Heart left ventricle (tissue), 16 donors: ENCODE measurements around the gene TTC39C. TPM values are rescaled to one million over a fixed set of nuclear protein-coding genes. Genes with fewer than 3 reads are reported as not detected.

Experiments
- ATAC-seq, 4 donors: fragments of 200-7000 bp; cut with Tn5 transposase; one replicate each; pipeline ENCODE4 v1.9.1; 2020 to 2022; ENCODE audit warnings: moderate library complexity in 4 of 4, mild to moderate bottlenecking in 3 of 4, moderate number of reproducible peaks in 1 of 4
- DNase-seq, 5 donors: peaks; one replicate each; pipeline ENCODE4 v3.0.0-alpha.2; 2020
- H3K27ac ChIP-seq, 12 donors: fragments of 200-600 bp; sonication (generic) in 4 of 12; one replicate each; pipeline versions ENCODE4 v1.5.0 to v1.8.0; 2016 to 2022; ENCODE audit warnings: mild to moderate bottlenecking in 2 of 12
- H3K27me3 ChIP-seq, 9 donors: fragments of 200-600 bp; sonication (generic) in 2 of 9; one replicate each; pipeline versions ENCODE4 v1.5.1 to v1.8.0; 2016 to 2022; ENCODE audit warnings: mild to moderate bottlenecking in 3 of 9
- H3K36me3 ChIP-seq, 9 donors: fragments of 200-600 bp; sonication (generic) in 2 of 9; one replicate each; pipeline versions ENCODE4 v1.5.0 to v1.8.0; 2018 to 2022; ENCODE audit warnings: mild to moderate bottlenecking in 2 of 9
- H3K4me1 ChIP-seq, 12 donors: fragments of 200-600 bp; sonication (generic) in 4 of 12; one replicate each; pipeline versions ENCODE4 v1.5.0 to v1.8.0; 2016 to 2022; ENCODE audit warnings: mild to moderate bottlenecking in 3 of 12
- H3K4me3 ChIP-seq, 12 donors: fragments of 200-600 bp; sonication (generic) in 4 of 12; one replicate each; pipeline versions ENCODE4 v1.5.0 to v1.8.0; 2017 to 2022; ENCODE audit warnings: mild to moderate bottlenecking in 9 of 12, moderate library complexity in 4 of 12
- H3K9me3 ChIP-seq, 12 donors: fragments of 200-600 bp; sonication (generic) in 4 of 12; one replicate each; pipeline versions ENCODE4 v1.5.0 to v1.8.0; 2016 to 2022; ENCODE audit warnings: mild to moderate bottlenecking in 1 of 12
- POLR2A ChIP-seq, 2 donors: fragments of 450-650 bp; IDR thresholded peaks; one replicate each; pipeline ENCODE4 v1.6.1; 2017; ENCODE audit warnings: antibody characterized with exemption in 2 of 2, mild to moderate bottlenecking in 2 of 2, moderate library complexity in 2 of 2
- whole genome bisulfite sequencing, 4 donors: extraction: QIAGEN DNeasy Blood & Tissue Kit in 2 of 4; methylation state at CpG; one replicate each; pipeline versions ENCODE4 v1.1.5 to v1.1.7; 2013 to 2018; 5-methylcytosine and 5-hydroxymethylcytosine counted together
- intact Hi-C, 10 donors: fragments of 100-400 bp; cut with DNase I; formaldehyde crosslinking; loops; one replicate each; pipeline versions ENCODE4 v1.11.1 to v1.14.2; 2022
- polyA plus RNA-seq, 2 donors: library from polyadenylated mRNA; stranded (reverse); fragments of 200-250 nt; gene quantifications; one replicate each; pipeline ENCODE4 v1.2.3, GENCODE V29; 2013
- total RNA-seq, 9 donors: library from RNA; depleted of rRNA in 2 of 9; stranded (reverse); fragments of >200 nt in 2 of 9; fragmentation: NEBNext Ultra II Directional in 3 of 9; extraction: Animal tissue kit (Norgen Biotek cat#: 25700) in 3 of 9; gene quantifications; one replicate each; pipeline versions ENCODE4 v1.1.0 to v1.2.4, GENCODE V29; 2016 to 2023
- TF ChIP-seq, protein P1 (sequence below), 12 donors: fragments of 200-600 bp; sonication (generic) in 4 of 12; IDR thresholded peaks; one replicate each; pipeline versions ENCODE4 v1.5.0 to v1.8.0; 2018 to 2022; ENCODE audit warnings: antibody characterized with exemption in 12 of 12, mild to moderate bottlenecking in 5 of 12
- donor health status: ischemic (EF 13 %, LVEDD 7.1; RV severe dilation, severe dysfunction).
- donor health status: healthy with polysubstance abuse.
- donor health status: DM: no; HTN: yes; CAD: no.
- donor health status: DM: no; HTN: no; CAD: no.
- donor health status: ischemic (EF 25% LVEDD 6.9; RV normal size, moderate dysfunction).
- donor health status: ischemic (EF 25% LVEDD 5.7; RV mildly dilated, moderate dysfunction).
- donor health status: healthy.
- donor health status: DM: yes; HTN: yes; CAD: no.
- donor health status: ischemic (EF 35%, LVEDD 5.7; RV mildly dilated, moderate dysfunction).
- donor health status: nonischemic (EF 11% LVEDD 7.7; RV severe dilation, severe dysfunction).
- donor health status: DM: yes; HTN: yes; CAD: no.
- donor health status: PGD.
- donor health status: ischemic (EF 29% LVEDD 5.4; RV normal size, mild dysfunction).
- donor health status: nonischemic (EF 23%, LVEDD 6.1; RV moderate dilation, normal function).

Gene TTC39C
- total and polyA plus RNA-seq, 11 donors, result 2.3 to 12.8 (median 4.7) TPM

GRCh38 chr18:24104486-24104885 lies 89.9 kb downstream of the TTC39C start:
- WGBS, 4 donors, result 78 to 84% (median 81%) methylated on average over 4 of the region's 4 CpGs
- TF ChIP-seq POLR2A (IDR thresholded peaks at IDR 0.05), result no peak
- TF ChIP-seq, protein P1, sequence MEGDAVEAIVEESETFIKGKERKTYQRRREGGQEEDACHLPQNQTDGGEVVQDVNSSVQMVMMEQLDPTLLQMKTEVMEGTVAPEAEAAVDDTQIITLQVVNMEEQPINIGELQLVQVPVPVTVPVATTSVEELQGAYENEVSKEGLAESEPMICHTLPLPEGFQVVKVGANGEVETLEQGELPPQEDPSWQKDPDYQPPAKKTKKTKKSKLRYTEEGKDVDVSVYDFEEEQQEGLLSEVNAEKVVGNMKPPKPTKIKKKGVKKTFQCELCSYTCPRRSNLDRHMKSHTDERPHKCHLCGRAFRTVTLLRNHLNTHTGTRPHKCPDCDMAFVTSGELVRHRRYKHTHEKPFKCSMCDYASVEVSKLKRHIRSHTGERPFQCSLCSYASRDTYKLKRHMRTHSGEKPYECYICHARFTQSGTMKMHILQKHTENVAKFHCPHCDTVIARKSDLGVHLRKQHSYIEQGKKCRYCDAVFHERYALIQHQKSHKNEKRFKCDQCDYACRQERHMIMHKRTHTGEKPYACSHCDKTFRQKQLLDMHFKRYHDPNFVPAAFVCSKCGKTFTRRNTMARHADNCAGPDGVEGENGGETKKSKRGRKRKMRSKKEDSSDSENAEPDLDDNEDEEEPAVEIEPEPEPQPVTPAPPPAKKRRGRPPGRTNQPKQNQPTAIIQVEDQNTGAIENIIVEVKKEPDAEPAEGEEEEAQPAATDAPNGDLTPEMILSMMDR (IDR thresholded peaks at IDR 0.05), result no peak
- DNase-seq (no peak), ATAC-seq (no peak)
- Histone ChIP-seq H3K27ac (no peak overlapping the region), H3K27me3 (no peaks in the 10 kb centered on the region), H3K4me1 (no peaks in the 10 kb centered on the region), H3K4me3 (no peak overlapping the region), H3K36me3 (peaks cover 0 to 15% (median 0%) of the 10 kb centered on the region in 9 donors), H3K9me3 (no peaks in the 10 kb centered on the region)
- intact Hi-C loops, result no loop called here

- ATAC-seq (no peak), DNase-seq (no peak)
- TF ChIP-seq, protein P1 (IDR thresholded peaks at IDR 0.05), result no peak
- TF ChIP-seq POLR2A (IDR thresholded peaks at IDR 0.05), result no peak
- 96 to 100% (median 98%) methylated on average over 1 of the region's 1 CpG for WGBS, 4 donors
- no peaks in the 10 kb centered on the region for H3K4me1 ChIP-seq
- intact Hi-C loops, result no loop called here
- no peak overlapping the region for H3K4me3 ChIP-seq
- H3K27ac ChIP-seq, result no peak overlapping the region
- no peaks in the 10 kb centered on the region for H3K27me3 ChIP-seq
- peaks cover 0 to 4% (median 0%) of the 10 kb centered on the region in 9 donors for H3K36me3 ChIP-seq
- H3K9me3 ChIP-seq, result no peaks in the 10 kb centered on the region
These were observed 94.1 kb downstream of the TTC39C start for GRCh38 chr18:24108641-24109040.

DNA sequence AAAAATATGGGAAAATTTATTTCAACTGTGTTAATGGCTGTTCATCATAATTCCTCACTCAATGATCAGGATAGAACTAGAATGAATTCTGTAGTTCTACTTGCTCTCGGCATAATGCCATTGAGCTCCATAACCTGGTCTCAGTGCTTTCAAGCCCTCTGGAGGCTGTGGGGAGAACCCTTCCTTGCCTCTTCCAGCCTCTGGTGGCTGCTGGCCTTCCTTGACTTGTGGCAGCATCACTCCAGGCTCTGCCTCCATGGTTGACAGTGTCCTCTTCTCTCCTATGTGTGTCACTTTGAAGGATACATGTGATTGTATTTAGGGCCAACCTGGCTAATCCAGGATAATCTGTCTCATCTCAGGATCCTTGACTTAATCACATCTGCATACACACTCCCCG lies 97.4 kb downstream of the TTC39C start:
- H3K4me3 ChIP-seq, result no peak overlapping the region
- no peak overlapping the region for H3K27ac ChIP-seq
- TF ChIP-seq, protein P1 (IDR thresholded peaks at IDR 0.05), result no peak
- TF ChIP-seq POLR2A (IDR thresholded peaks at IDR 0.05), result no peak
- H3K36me3 ChIP-seq, result peaks cover 0 to 7% (median 0%) of the 10 kb centered on the region in 9 donors
- peaks cover 0 to 8% (median 0%) of the 10 kb centered on the region in 12 donors for H3K4me1 ChIP-seq
- DNase-seq, result no peak
- no peaks in the 10 kb centered on the region for H3K9me3 ChIP-seq
- H3K27me3 ChIP-seq, result no peaks in the 10 kb centered on the region
- intact Hi-C loops, result loop anchor here in 9 of 10 donors (10.0 kb wide), 9 partner anchors 87 to 487 kb away; partner anchors contain the start of gene TTC39C (in 3 of the 9)
- no peak for ATAC-seq
- 94 to 99% (median 97%) methylated on average over 2 of the region's 2 CpGs for whole genome bisulfite sequencing, 4 donors

GRCh38 chr18:24112464-24112863 lies 97.9 kb downstream of the TTC39C start:
- TF ChIP-seq, protein P1 (IDR thresholded peaks at IDR 0.05), result no peak
- intact Hi-C loops, result loop anchor here in 9 of 10 donors (10.0 kb wide), 9 partner anchors 88 to 488 kb away; partner anchors contain the start of gene TTC39C (in 3 of the 9)
- peak in 3 of 4 donors; percentile 44 to 49 (median 48) for ATAC-seq
- 79 to 89% (median 81%) methylated on average over 4 of the region's 4 CpGs for WGBS, 4 donors
- Histone ChIP-seq H3K9me3 (no peaks in the 10 kb centered on the region), H3K36me3 (peaks cover 0 to 7% (median 0%) of the 10 kb centered on the region in 9 donors), H3K27me3 (no peaks in the 10 kb centered on the region), H3K4me3 (no peak overlapping the region), H3K27ac (no peak overlapping the region), H3K4me1 (peaks cover 0 to 8% (median 0%) of the 10 kb centered on the region in 12 donors)
- DNase-seq, result no peak
